OCI-LY1 (cell line): Measurements from ENCODE around the gene HMGN2.

ENCODE experiments used
- CTCF ChIP-seq: fragments of 200-600 bp; sonication (generic), shearing (Covaris generic); IDR thresholded peaks from 2 replicates; pipeline ENCODE4 v1.5.1; 2017; ENCODE audit warnings: mild to moderate bottlenecking, antibody characterized with exemption, low read length, moderate library complexity, mixed read lengths
- EZH2 ChIP-seq: fragments of 200-600 bp; sonication (generic), shearing (Covaris generic); IDR thresholded peaks from 2 replicates; pipeline ENCODE4 v1.8.0; 2017; ENCODE audit warnings: borderline replicate concordance, mixed run types, mild to moderate bottlenecking, antibody characterized with exemption, low read length, moderate library complexity, mixed read lengths

DNA sequence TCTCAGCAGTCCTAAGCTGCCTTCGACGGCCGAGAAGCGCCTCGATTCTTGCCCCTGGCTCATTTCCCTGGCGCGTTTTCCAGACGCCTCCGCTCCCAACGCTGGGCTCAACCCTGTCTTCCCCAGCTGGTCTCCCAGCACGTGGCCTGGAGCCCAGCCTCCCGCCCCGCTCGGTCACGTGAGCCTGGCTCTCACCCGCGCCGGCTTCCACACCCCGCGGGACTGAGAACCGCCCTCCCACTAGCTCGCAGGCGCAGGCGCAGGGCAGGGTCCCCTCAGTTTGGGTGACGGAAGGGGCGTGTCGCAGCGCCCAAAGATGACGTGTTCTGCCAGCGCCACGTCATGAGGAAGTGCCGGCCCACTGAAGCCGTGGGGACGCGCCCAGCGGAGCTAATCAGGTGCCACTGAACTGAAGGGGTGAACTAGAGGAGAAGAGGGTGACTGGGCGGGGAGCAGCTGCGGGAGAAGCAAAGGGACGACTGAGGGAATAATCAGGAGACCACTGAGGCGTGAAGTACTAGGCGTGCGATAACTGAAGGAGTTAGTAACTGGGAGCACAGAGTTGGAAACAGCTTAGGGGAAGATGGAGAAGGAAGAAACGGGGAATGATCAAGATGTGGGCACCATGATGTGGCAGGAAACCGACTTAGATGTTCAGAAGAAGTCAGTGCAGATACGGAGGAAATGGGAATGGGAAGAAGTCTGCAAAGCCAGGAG, 40.1 kb upstream of the HMGN2 start, which contains the start of gene DHDDS:
- TF ChIP-seq CTCF (no peak), EZH2 (no peak)
